ENCODE results near the gene PPFIA4.

Gene PPFIA4

GRCh38 chr1:203126866-203127665, 100.8 kb downstream of the PPFIA4 start:
- DNase-seq (ENCODE audit: low read depth in 2 of 2), result no peak

- no peak for DNase-seq (ENCODE audit: low read depth in 2 of 2)
Observed at GRCh38 chr1:203127666-203128430, 101.6 kb downstream of the PPFIA4 start, which contains the start of gene ADORA1. Gene ADORA1 (plus strand): TSS chr1:203127726. CDS start chr1:203128842, 1,116 bp downstream.

- no peak for DNase-seq (ENCODE audit: low read depth in 2 of 2)
Observed at GRCh38 chr1:203128431-203128715, 102.1 kb downstream of the PPFIA4 start.

Measured in stimulated activated CD8-positive, alpha-beta memory T cell treated with anti-CD3 and anti-CD28 coated beads, Interleukin-7, amount 100 ng/mL, for 1 hour (primary cell).